ENCODE data around the gene KRT10. TPM values are rescaled to one million over a fixed set of nuclear protein-coding genes. Genes with fewer than 3 reads are reported as not detected.

Gene KRT10
- 7.8 and 9.6 TPM in 2 replicates for total RNA-seq (2014; rRNA removed; shearing (Covaris generic))
- 117 and 123 TPM in 2 replicates for polyA plus RNA-seq (2016; fragmentation: Nextera tagmentation; extraction: Ambion mirVana)
- long read RNA-seq, partial matches to known transcripts = 34 of 37 reads
- long read RNA-seq, other reads (novel, unspliced or antisense) = 0 of 37 reads

DNA sequence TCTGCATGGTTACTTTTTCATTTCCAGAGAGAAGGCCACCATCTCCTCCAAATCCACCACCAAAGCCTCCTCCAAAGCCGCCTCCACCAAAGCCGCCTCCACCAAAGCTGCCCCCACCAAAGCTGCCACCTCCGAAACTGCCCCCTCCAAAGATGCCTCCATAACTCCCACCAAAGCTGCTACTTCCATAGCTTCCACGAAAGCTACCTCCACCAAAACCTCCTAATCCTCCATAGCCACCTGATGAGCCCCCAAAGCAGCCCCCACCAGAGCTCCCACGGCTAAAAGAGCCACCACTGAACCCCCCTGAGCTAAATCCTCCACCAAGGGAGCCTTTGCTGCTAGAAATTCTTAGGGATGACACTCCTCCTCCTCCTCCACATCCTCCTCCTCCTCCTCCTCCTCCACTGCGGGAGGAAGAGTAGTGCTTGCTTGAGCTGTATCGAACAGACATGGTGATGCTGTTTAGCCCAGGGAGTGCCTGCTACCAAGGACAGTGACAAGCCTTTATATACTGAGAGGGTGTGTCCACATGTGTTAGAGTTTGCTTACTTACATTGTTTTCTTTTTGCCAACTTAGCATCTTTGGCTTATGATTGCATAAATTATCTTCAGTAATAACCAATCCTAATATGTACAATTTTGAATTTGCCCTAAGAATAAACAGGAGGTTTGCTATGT is at the start of gene KRT10:
TSS of gene KRT10 (minus strand) at position 483 of the 681 bp plus-strand sequence. CDS start at position 454, 29 bp downstream.
- peaks cover 5% of the 10 kb centered on the region for H3K27me3 Mint-ChIP-seq (ENCODE audit: insufficient read depth, low read depth, poor library complexity)
- H3K4me3 Mint-ChIP-seq = no peak within 1 kb of the TSS
- no peaks in the 10 kb centered on the region for H3K9me3 Mint-ChIP-seq
- H4K20me1 ChIP-seq (replicated peaks; ENCODE audit: insufficient read depth) = no peaks in the 10 kb centered on the region
- no peak for ATAC-seq
- no peak within 1 kb of the TSS for H2AFZ ChIP-seq
- no peak within 1 kb of the TSS for H3K4me3 ChIP-seq
- DNase-seq (ENCODE audit: low spot score) = no peak
- H3K36me3 ChIP-seq (ENCODE audit: insufficient read depth) = peaks cover 3% of the 10 kb centered on the region; the same call in 1 of the 2 replicates
- peaks cover 19% of the 10 kb centered on the region; the same call in 1 of the 2 replicates for H3K27me3 ChIP-seq (ENCODE audit: insufficient read depth)
- H3K4me1 Mint-ChIP-seq = 0 out of 3 replicates have a peak, but pooled peaks cover 2% of the 10 kb centered on the region
- no peaks in the 10 kb centered on the region for H3K79me2 ChIP-seq (replicated peaks; ENCODE audit: insufficient read depth)
- H3K27ac ChIP-seq (ENCODE audit: low read depth) = no peak within 1 kb of the TSS
- H3F3A ChIP-seq (replicated peaks; ENCODE audit: low read depth) = peaks cover 6% of the 10 kb centered on the region; the same call in 1 of the 2 replicates
- peaks cover 2% of the 10 kb centered on the region; the same call in 1 of the 2 replicates for H3K9me2 ChIP-seq (ENCODE audit: insufficient read depth)
- H3K4me1 ChIP-seq (ENCODE audit: insufficient read depth) = peaks cover 10% of the 10 kb centered on the region; the same call in 1 of the 2 replicates
- peaks cover 3% of the 10 kb centered on the region; the same call in 2 of the 3 replicates for H3K36me3 Mint-ChIP-seq (ENCODE audit: low read depth)
- H3K27ac Mint-ChIP-seq = no peak within 1 kb of the TSS
- H3K4me2 ChIP-seq = no peak within 1 kb of the TSS
- TF ChIP-seq EZH2 (IDR thresholded peaks at IDR 0.05; ENCODE audit: low read depth, unreplicated experiment) (no peak), CREB1 (CRISPR knock-in tag; IDR thresholded peaks at IDR 0.05; ENCODE audit: low read depth) (no peak), ZNF114 (CRISPR knock-in tag; IDR thresholded peaks at IDR 0.05) (no peak), JUNB (IDR thresholded peaks at IDR 0.05; ENCODE audit: unreplicated experiment) (no peak), POLR2AphosphoS5 (IDR thresholded peaks at IDR 0.05; ENCODE audit: low read depth) (no peak), ZNF462 (CRISPR knock-in tag; IDR thresholded peaks at IDR 0.05) (no peak), NANOG (IDR thresholded peaks at IDR 0.05; ENCODE audit: borderline replicate concordance) (no peak), ETS1 (IDR thresholded peaks at IDR 0.05) (no peak), EZH2phosphoT487 (IDR thresholded peaks at IDR 0.05; ENCODE audit: unreplicated experiment) (no peak), STAT1 (IDR thresholded peaks at IDR 0.05; ENCODE audit: unreplicated experiment) (no peak)
- TF ChIP-seq, protein P1, sequence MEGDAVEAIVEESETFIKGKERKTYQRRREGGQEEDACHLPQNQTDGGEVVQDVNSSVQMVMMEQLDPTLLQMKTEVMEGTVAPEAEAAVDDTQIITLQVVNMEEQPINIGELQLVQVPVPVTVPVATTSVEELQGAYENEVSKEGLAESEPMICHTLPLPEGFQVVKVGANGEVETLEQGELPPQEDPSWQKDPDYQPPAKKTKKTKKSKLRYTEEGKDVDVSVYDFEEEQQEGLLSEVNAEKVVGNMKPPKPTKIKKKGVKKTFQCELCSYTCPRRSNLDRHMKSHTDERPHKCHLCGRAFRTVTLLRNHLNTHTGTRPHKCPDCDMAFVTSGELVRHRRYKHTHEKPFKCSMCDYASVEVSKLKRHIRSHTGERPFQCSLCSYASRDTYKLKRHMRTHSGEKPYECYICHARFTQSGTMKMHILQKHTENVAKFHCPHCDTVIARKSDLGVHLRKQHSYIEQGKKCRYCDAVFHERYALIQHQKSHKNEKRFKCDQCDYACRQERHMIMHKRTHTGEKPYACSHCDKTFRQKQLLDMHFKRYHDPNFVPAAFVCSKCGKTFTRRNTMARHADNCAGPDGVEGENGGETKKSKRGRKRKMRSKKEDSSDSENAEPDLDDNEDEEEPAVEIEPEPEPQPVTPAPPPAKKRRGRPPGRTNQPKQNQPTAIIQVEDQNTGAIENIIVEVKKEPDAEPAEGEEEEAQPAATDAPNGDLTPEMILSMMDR (conservative IDR thresholded peaks at IDR 0.05; ENCODE audit: low read depth in 2 of 2) = no peak
- TF ChIP-seq, protein P2, sequence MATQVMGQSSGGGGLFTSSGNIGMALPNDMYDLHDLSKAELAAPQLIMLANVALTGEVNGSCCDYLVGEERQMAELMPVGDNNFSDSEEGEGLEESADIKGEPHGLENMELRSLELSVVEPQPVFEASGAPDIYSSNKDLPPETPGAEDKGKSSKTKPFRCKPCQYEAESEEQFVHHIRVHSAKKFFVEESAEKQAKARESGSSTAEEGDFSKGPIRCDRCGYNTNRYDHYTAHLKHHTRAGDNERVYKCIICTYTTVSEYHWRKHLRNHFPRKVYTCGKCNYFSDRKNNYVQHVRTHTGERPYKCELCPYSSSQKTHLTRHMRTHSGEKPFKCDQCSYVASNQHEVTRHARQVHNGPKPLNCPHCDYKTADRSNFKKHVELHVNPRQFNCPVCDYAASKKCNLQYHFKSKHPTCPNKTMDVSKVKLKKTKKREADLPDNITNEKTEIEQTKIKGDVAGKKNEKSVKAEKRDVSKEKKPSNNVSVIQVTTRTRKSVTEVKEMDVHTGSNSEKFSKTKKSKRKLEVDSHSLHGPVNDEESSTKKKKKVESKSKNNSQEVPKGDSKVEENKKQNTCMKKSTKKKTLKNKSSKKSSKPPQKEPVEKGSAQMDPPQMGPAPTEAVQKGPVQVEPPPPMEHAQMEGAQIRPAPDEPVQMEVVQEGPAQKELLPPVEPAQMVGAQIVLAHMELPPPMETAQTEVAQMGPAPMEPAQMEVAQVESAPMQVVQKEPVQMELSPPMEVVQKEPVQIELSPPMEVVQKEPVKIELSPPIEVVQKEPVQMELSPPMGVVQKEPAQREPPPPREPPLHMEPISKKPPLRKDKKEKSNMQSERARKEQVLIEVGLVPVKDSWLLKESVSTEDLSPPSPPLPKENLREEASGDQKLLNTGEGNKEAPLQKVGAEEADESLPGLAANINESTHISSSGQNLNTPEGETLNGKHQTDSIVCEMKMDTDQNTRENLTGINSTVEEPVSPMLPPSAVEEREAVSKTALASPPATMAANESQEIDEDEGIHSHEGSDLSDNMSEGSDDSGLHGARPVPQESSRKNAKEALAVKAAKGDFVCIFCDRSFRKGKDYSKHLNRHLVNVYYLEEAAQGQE (IDR thresholded peaks at IDR 0.05; ENCODE audit: unreplicated experiment) = no peak
